GM18907 (cell line): ENCODE data around the gene FAM83F.
"Not testable (repeated sequence)": the region's sequence is repeated elsewhere in the genome, so short reads cannot be mapped to it uniquely, and the experiment has no call there.

ENCODE experiments used
- ATAC-seq: cut with Tn5 transposase; IDR thresholded peaks from one replicate; pipeline ENCODE4 v1.9.1; 2021; ENCODE audit warnings: mild to moderate bottlenecking, moderate library complexity; ENCODE audit not compliant: unreplicated experiment

FAM83F gene

GRCh38 chr22:39992894-39993293, 1.9 kb upstream of the FAM83F start:
- not testable (repeated sequence) for ATAC-seq

GRCh38 chr22:39994041-39994565, 651 bp upstream of the FAM83F start:
- no peak for ATAC-seq

DNA sequence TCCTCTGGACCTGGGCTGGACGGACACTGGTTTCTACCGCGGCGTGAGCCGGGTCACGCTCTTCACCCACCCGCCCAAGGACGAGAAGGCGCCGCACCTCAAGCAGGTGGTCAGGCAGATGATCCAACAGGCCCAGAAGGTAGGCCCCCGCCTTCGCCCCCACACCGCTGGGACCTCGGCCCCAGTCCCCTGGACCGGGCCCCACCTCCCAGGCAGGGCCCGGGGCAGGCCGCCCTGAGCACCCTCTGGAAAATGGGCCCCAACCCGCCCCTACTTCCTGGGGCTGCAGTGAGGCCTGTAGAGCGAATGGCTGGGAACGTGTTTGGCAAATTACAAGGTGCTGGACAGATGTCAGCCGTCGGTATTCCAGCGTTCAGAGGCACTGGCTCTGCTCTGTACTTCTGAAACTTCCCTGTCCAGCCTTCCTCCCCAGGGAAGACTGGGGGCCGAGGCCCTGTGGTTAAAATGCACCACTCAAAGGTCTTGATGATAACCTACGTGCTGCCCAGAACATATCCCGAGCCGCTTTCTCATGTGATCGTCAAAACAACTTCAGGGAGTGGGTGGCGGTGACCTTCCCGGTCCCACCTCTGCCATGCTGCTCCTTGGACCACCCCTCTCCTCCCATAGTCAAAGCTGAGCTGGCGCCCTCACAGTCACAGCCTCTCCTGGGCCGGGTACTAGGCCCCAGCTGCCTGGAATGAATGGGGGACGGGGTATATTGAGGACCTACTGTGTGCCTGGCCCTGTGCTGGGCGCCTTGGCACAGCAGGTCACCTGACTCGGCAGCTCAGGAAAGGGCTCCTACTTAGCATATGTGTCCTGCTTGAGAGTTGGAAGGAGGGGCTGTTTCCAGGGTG, 869 bp downstream of the FAM83F start:
- no peak for ATAC-seq

DNA sequence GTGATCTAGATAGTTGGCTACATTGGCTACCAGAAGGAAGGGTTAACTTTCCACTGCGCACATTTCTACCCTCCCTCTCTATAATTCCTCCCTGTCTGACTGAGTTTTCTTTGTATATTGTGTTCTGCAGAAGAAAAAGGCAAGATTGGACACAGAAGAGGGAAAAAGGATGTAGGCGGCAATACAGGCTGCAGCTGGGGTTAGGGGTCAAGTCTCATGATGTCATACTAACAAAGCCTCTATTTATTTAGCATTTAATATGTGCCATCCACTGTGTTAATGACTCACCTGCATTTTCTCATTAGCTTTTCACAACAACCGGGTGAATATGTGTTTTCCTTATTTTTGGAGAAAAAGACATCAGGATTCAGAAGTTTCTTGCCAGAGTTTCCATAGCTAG, 2.0 kb downstream of the FAM83F start:
- ATAC-seq = no peak

DNA sequence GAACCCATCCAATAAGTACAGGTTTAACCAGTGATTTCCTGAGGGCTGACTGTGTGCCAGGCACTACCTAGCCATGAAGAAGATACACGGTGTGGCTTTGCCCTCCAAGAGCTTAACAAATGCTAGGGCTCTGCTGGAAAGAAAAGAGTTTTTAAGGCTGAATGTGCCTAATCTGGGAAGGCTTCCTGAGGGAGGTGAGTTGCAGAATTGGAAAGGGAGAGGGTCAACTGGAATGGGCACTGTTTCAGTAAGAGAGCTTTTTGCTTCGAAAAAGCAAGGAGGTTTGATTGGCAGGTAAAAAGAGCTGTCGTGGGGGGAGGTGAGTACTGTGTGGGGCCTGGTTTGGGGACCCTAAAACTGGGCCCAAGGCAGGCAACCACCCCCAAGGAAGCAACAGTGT, 2.7 kb downstream of the FAM83F start:
- ATAC-seq = no peak

DNA sequence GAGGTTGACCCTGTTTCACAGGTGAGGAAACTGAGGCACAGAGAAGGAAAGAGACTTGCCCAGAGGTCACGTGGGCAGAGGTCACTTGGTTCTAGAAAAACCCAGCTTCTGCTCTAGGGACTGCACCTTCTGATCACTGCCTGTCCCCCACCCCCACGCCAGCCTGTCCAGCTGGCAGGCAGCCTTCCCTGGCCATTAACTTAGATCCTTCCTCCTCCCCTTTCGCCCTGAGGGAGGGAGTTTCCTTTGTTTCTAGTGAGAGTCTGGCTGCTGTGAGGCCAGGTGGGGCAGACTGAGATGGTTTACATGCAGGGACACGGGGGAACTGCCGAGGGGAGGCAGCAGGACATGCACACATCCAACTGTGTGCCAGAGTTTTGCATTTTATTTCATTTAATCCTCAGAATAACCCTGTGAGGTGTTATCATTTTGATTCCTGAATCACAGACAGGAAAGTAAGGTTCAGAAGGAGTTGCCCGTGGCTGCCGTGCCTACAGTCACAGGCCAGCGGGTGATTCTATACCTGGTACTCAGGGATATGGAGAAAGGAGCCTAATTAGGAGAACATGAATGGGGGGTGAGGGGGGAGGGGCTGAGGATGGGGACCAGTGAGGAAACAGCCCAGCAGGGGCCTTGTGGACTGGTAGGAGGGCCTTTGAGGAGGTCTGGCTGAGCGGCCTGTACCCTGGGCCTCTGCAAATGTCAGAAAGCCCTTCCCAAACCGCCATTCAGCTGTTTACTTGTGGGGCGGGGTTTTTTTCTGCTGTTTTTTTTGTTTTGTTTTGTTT, 3.4 kb downstream of the FAM83F start:
- ATAC-seq = no peak

DNA sequence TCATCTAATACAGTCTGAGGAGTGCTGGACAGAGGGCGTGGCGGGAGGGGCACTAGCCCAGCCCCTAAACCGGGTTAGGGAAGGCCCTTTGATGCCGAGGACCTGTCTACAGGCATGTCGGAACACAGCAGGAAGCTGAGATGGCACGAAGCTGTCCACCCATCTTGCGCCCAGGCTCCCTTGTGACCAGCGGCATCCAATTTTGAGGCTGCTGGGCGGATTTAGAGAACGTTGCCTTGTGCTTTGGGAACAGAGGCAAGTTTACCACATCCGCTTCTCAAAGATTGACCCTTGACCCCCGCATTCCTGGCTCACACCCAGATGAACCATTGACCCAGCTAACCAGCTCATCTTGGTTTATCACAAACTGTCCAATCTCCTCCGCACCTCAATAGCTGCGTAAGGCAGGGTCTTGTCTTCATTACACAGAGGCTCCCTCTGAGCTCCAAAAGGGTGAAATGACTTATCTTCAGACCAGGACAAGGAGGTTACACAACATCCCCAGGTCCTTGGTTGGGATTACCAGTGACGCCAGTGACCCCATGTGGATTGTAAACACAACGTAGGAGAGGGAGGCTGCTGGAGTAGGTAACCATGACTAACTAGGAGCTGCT, 4.5 kb downstream of the FAM83F start:
- ATAC-seq = no peak

DNA sequence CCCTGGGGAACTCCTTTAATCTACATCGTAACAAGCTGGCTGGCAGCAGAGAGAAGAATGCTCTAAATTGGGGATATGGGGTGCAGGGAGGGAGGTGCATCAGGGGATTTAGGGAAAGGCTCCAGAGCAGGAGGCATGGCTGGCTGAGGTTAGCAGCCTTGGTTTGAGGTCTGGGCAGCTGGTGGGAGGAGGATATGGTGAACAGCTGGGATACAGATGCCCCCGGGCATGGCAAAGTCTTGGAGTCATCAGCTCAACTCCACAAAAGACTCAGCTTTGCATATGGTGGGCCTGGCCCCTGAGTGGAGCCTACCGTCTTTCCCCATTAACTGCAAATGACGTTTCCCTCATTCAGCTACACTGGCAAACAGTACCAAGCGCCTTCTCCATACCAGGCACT, 5.4 kb downstream of the FAM83F start:
- no peak for ATAC-seq

GRCh38 chr22:40001106-40001505, 6.4 kb downstream of the FAM83F start:
- no peak for ATAC-seq

GRCh38 chr22:40001800-40002577, 7.2 kb downstream of the FAM83F start:
- ATAC-seq = no peak

GRCh38 chr22:40002935-40003715, 8.4 kb downstream of the FAM83F start:
- ATAC-seq = no peak

- ATAC-seq = no peak
These were observed 10.1 kb downstream of the FAM83F start for GRCh38 chr22:40004836-40005235.

DNA sequence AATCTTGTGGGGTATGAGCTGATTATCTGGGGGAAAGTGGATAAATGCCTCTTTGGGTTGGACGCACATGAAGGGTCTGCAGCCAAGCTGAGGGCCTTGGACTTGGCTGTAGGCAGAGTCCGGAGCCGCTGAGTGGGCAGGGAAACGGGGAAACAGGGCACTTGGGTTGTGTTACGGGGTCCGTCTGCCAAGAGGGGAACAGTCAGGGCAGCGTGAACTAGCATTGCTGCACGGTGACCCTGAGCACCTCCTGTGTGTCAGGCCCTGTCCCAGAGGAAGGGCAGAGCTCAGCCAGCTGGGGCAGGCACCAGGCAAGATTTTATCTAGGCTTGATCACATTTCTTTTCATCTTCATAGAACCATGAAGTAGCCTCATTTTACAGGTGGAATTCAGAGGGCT, 11.9 kb downstream of the FAM83F start:
- ATAC-seq = no peak

GRCh38 chr22:40007853-40008710, 13.3 kb downstream of the FAM83F start:
- no peak for ATAC-seq

DNA sequence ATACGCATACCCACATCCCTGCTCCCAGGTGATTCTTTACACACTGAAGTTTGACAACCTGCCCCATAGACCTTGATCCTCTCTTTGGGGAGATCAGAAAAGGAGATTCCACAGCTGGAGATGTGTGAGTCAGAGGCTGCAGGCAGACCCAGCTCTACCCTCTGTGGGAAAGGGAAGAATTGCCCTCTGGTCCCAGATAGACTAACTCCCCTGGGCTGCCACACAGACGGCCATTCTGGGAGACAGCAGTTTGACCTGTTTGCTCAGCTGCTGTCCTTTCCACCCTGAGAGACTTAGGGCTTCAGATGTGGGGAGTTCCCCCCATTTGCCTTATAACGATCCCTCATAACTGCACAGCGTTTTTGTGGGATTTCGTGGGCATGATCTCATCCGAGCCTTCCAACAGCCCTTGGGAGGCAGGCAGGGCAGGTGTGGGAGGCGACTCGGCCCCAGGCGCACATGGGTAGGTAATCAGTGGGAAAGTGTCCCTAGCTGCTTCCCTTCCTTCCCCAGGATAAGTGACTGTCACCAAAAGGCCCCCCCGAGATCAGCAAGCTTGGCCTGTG, 14.1 kb downstream of the FAM83F start:
- no peak for ATAC-seq

DNA sequence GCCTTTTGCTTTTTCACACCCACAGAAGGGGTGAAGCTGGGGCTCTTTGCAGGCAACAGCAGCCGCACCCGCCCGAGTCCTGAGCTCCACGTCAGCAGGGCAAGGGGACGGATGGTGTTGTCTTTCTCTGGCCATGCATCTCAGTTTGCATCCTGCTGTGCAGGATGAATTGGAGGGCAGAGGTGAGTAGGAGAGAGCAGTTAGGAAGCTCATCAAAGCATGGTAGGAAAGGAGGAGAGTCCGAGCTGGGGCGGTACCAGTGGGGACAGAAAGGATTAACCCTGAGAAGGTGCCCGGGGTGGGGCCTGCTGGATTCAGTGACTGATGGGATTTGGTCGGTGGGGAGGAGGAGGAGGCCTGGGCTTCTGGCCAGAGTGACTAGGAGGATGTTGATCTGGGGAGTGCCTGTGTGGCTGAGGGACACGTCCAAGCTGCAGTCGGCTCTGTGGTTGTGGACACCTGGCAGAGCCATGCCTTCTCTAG, 14.6 kb downstream of the FAM83F start:
- no peak for ATAC-seq

DNA sequence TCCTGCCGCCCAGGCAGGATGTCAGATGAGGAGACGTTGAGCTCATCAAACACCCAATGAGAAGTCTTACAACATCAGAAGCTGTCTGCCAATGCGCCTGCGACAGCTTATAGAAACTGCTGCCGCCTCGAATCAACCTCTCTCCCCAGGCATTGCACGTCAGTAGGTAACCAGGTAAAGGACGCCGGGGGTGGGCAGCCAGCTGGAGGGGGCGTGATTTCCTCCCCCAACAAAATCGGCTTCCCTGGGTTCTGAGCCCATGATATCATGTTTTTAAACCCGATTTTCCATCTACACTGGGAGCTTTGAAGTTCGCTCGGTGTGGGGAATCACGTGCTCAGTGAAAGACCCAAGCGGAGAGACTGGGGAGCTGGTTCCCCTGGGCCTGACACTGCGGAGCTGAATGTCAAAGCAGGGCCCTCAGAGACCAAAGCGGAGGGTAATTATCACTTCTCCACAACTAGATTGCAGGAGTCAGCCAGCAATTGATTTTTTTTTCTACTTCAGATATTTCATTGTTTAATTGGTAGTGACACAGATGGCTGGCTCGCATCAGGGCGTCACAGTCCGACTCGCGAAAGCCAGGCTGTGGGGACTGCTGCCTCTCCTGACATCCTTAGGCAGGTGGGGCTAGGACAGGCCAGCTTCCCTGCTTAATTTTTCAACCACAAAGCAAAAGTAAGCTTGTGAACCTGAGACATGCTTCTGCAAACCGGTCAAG, 15.4 kb downstream of the FAM83F start:
- ATAC-seq = no peak

GRCh38 chr22:40010746-40011145, 16.0 kb downstream of the FAM83F start:
- ATAC-seq = no peak
